Subcutaneous adipose tissue (tissue), 4 donors: Measurements from ENCODE around the gene LRRC47. TPM values are rescaled to one million over a fixed set of nuclear protein-coding genes. Genes with fewer than 3 reads are reported as not detected.

Source experiments
- CTCF ChIP-seq: fragments of 450-650 bp; IDR thresholded peaks from one replicate; pipeline ENCODE4 v1.5.1; 2016; ENCODE audit warnings: low read depth, mild to moderate bottlenecking, control low read depth, antibody characterized with exemption, moderate library complexity
- small RNA-seq: library from RNA; depleted of rRNA; stranded (forward); fragments of <200 nt; gene quantifications from one replicate; pipeline ENCODE3, GENCODE V24; 2016
- total RNA-seq, 4 donors: library from RNA; depleted of rRNA; stranded (reverse); fragments of >200 nt; gene quantifications; one replicate each; pipeline ENCODE4 v1.1.0, GENCODE V29; 2016

Gene LRRC47
- total RNA-seq, 4 donors from 2014 or later: 17.7 to 42.0 (median 22.3) TPM

GRCh38 chr1:3730543-3731247 lies 65.6 kb downstream of the LRRC47 start:
- TF ChIP-seq CTCF: no peak

- no peak for TF ChIP-seq CTCF
Observed at GRCh38 chr1:3729594-3730542, 66.4 kb downstream of the LRRC47 start.

Small RNA genes lying within 50 kb of the gene (small RNA-seq; reads per million reads assigned to genes)
- gene RF02197: not detected
- not detected for gene RN7SL574P

Other genes starting within 250 kb of the LRRC47 start
- gene MEGF6, start 185.0 kb downstream of the LRRC47 start, total RNA-seq: 10 to 100 TPM; 10.0 to 24.7 (median 17.1) TPM
- gene TPRG1L, start 171.5 kb downstream of the LRRC47 start, total RNA-seq: 10 to 100 TPM; 42.6 to 60.3 (median 52.5) TPM
- gene WRAP73, start 146.4 kb downstream of the LRRC47 start, total RNA-seq: 10 to 100 TPM; 16.8 to 20.5 (median 19.5) TPM
- gene TP73, start 144.0 kb downstream of the LRRC47 start, total RNA-seq: under 1 TPM in 1 of 4 donors, not detected in 3; 0.17 TPM
- not detected for gene CCDC27, start 44.0 kb downstream of the LRRC47 start, total RNA-seq
- 1 to 10 TPM in 1 of 4 donors, not detected in 3; 4.7 TPM for gene SMIM1, start 23.7 kb downstream of the LRRC47 start, total RNA-seq
- gene CEP104, start 60.7 kb upstream of the LRRC47 start, total RNA-seq: 10 to 100 TPM; 27.9 to 76.0 (median 33.9) TPM
- 1 to 10 TPM in 3 of 4 donors, under 1 TPM in 1; 0.82 to 8.7 (median 4.8) TPM for gene DFFB, start 61.0 kb upstream of the LRRC47 start, total RNA-seq
- gene C1orf174, start 103.8 kb upstream of the LRRC47 start, total RNA-seq: 10 to 100 TPM; 17.0 to 21.4 (median 18.0) TPM